Left hindlimb (tissue), 1 donor: ENCODE results near the gene EPHB1.

ENCODE experiments used
- DNase-seq: peaks from one replicate; pipeline ENCODE4 v3.0.0-alpha.2; 2018

The EPHB1 gene

DNA sequence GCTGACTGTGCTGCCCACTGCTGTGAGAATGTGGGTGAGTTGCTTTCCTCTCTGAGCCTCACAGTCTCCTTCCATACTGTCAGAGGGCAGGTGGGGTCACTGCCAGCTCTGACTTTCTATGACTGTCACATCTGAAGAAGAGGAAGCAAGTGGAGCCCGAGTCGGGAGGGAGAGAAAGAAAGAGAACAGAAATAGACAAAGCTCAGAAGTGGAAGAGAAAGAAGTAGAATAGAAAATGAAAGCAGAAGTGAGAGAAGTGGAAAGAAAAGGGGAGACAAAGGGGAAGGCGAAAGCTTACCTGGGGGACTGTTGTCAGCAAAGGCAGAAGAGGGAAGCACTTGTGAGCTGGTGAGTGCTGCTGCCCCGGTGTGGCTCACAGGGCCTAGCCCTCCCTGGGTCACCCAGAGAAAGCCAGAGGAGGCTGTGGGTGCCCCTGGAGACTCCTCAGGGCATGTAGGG lies 57.9 kb downstream of the EPHB1 start:
- no peak for DNase-seq

DNA sequence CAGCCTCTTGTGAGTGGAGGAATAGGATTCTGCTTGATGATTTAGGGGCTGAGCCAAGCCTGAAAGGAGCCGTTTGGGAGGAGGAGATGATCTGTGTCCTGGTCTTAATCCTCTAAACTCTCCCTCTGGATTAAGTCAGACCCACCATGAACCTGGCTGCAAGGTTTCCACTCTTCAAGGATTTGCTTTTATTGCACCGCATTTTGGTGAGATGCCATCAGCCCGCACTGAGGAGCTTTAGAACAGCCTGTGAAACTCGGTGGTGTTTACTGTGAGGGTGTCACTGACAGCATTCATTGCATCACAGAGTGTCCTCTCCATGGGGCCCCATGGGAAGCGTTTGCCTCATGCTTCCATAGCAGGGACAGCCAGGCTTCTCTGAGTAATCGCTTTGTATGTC lies 59.2 kb downstream of the EPHB1 start:
- DNase-seq = no peak

DNA sequence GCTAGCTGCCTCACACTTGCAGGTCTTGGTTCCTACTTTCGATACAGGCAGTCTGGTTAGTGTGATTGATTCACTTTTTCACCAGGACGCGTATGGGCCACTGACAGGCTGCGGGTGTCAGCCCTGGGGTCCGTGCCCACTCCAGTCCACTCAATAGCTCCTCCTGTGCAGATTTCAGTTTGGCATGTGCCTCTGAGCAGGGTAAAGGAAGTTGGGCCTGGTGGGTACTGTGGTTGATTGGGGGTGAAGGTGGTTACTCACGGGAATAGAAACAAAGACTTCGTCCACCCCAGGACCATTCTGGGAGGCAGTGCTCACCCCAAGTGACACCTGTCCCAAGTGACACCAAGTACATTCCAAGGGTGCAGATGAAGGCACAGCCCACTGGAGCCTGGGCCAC lies 62.3 kb downstream of the EPHB1 start:
- no peak for DNase-seq

- DNase-seq = no peak
These were observed 62.8 kb downstream of the EPHB1 start for GRCh38 chr3:134857776-134858362.

DNA sequence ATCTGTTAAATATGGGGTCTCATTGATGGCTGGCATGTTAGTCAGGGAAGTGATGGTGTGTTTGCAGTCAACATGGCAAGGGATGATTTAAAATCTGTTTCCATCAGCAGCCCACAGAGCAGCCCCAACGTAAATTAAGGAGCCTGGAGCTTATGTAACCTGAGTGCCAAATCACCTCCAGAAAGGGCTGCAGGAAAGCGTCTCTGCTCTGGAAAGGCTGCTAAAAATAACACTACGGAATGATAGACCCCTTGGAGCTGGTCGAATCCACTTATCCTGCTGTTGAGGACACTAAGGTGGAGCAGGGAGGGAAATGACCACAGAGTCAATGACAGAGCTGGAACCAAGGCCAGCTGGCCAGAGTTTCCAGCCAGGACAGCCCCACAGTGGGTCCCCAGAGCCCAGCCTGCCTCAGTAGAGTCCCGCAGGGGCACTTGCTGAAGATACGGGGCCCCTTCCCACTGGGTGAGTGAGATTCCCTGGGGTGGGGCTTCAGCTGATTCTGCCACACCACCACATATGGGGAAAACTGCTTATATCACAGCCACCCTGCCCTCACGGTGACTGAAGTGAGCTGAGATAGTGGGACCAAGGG lies 63.5 kb downstream of the EPHB1 start:
- no peak for DNase-seq

- no peak for DNase-seq
These were observed 64.3 kb downstream of the EPHB1 start for GRCh38 chr3:134859341-134859740.

DNA sequence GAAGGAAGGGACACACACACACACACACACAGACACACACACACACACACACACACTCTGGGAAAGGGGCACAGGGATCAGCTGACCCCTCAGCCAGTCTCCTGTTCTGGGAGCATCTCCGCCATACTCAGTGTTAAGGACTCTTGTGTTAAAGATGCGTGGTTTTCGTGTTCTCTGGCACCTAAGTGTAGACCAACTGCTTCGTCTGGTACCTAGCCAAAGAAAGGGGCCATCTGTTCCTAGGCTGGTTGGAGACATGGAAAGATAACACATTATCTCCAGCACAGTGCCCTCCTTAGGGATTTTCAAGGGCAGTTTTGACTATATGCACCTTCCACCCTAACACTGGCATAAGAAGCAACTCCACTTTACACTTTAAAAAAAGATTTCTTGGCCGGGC lies 65.1 kb downstream of the EPHB1 start:
- no peak for DNase-seq

DNA sequence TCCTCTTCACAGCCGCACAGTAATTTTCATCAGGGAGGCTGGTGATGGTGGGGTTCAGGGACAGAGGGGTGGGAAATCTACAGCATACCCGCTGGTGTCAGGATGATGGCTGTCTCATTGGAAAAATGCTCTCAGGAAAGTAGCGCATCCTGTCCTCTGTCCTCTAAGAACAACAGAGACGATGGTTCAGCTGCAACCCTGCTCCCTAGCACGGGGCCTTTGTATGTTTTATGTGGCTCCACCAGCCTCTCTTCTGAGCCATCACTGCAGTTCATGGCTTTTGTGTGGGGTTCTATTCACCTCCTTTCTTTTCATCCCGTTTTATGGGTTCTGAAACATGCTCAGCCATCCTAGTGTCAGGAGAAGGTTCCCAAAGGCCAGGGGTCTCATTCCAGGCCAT lies 68.9 kb downstream of the EPHB1 start:
- no peak for DNase-seq

- DNase-seq = no peak
These were observed 69.6 kb downstream of the EPHB1 start for GRCh38 chr3:134864636-134865035.

DNA sequence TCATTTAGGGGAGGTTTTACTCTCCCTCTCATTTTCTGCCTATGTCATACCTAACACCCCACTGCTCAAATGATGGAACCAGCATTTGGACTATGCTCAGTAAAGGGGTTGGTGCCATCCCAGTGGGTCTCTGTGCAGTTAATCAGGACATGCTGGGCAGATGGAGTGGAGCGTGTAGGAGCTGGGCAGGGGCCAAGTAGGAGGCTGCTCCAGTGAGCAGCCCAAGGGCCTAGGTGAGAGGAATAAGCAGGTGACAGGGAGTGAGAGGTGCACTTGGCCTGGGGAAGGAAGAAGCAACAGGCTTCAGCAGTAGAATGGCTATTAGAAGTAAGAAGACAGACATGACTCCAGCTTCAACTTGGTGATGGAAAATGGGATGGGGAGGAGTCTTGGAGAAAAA lies 72.2 kb downstream of the EPHB1 start:
- no peak for DNase-seq

DNA sequence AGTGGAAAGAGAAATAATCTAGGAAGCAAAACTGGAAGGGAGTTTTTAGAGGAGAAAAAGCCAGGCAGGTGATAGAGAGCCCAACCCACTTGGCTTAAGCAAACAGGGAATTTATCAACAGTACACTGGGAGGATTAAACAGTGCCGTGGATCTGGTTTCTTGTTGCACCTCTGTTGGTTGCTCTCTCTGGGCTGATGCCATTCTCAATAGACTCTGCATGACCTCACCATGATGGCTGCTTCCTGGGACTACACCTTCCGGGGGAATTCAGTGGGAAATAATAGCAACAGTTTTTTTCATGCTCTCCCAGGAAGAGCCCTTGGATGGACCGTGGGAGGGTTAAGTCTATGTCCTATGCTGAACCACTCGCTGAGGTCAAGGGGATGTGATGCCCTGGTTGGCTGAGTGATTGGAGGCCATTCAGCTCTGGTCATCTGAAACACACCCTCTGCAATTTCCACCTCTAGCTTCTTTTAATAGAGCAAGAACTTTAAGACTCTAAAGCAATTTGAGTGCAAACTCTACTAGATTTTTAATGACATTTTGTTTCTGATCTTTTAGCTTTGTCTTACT lies 74.2 kb downstream of the EPHB1 start:
- no peak for DNase-seq

DNA sequence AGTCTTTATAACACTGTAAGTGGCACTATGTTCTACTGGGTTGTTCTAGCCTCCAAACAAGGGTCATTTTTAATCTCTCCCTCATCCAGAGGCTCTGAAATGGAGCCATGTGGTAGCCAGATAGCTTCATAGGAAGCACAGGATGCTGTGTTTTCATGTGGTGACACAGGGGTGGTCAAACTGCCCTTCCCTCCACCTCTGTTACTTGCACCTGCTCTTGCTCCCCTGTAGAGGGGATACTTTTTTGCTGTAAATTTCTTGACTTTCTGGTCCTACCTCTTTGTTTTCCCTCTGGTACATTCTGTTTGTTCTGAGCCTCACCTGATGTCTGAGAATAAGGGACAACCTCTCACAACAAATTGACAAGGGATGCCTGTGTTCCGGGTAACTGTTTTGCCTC lies 76.8 kb downstream of the EPHB1 start:
- no peak for DNase-seq

- no peak for DNase-seq
These were observed 77.7 kb downstream of the EPHB1 start for GRCh38 chr3:134872440-134873388.

- no peak for DNase-seq
These were observed 78.7 kb downstream of the EPHB1 start for GRCh38 chr3:134873789-134874188.

GRCh38 chr3:134874737-134875413 lies 79.8 kb downstream of the EPHB1 start:
- no peak for DNase-seq

DNA sequence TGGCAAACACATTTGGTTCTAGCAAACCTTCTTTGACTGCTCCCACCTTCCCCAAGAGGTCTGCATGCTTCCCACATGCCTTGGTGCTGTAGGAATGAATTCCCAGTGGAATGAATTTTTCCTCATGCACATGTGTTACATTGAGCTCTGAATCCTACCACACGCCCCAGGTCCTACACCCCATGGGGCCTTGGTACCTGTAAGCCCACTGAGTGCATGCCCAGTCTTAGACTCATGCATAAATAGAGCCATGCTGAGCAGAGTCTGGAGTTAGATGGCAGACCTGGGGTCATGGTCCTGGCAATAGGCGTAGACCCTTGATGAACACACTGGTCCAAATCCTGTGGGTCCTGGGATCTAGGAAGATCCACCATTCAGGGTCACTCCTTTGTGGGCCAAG lies 81.8 kb downstream of the EPHB1 start:
- no peak for DNase-seq

GRCh38 chr3:134877788-134878187 lies 82.7 kb downstream of the EPHB1 start:
- no peak for DNase-seq

GRCh38 chr3:134879990-134880389 lies 84.9 kb downstream of the EPHB1 start:
- DNase-seq = no peak

DNA sequence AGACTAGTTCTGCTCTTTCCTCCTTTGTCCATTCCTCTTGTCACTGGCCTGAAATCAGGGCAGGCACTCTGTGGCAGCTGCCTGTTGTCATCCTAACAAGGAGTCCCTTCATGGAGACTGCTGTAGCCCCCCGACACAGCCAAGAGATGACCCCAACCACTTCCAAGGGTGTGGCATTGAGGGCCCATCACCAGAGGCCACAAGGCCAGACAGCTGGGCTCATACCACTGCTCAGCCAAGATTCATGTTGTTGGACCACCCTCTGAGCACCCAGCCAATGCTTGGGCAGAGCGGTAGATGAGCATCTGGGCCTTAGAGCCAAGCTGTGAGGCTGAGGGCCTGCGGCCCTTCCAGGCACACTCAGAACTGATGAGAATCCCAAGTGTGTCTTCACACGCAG lies 85.4 kb downstream of the EPHB1 start:
- no peak for DNase-seq

DNA sequence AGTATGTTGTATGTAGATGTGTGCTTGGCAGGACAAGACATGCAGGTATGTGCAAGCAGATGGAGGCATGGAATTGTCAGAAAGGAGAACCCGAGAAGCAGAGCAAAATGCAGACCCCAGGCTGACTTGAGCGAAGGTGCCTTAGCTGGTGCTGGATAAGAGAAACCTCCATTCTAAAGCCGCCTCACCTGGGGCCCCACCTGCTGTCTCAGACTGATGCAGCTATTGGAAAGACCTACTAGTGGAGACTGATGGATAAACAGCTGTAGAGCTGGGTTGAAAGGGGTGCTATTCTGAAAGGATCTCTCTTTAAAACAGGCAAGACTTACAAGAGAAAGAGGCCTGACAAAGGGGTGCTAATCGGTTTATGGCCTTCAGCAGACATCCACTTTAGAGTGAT lies 86.2 kb downstream of the EPHB1 start:
- no peak for DNase-seq

DNA sequence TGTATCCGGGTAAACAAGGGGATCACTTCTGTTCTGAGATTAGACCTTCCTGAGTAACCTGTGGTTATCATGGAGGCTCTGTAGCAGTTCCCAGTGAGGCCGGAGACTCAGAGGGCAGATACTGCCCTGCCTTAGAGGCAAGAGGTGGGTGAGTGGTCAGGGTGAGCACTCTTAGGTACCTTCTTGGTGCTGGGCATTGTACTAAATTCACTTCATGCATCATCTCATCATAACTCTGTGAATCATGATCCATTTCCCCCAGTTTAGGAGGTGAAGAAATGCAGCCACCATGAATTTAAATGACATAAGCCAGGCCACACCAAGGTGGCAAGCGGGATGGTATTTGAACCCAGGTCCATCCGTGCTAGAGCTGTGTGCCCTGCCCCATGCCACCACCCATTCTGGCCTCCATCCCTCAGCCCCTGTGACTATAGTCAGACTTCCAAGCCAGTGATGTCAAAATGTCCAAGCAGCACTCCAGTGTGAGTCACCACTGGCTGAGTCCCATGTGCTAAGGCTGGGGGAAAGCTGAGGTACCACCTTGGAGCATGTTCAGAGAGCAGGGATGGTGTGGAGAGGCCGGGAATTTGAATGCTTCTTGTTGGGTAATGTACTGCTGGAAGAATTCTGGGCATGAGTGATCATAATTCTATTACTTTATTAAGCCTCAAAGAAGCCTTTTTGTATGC lies 88.8 kb downstream of the EPHB1 start:
- no peak for DNase-seq

DNA sequence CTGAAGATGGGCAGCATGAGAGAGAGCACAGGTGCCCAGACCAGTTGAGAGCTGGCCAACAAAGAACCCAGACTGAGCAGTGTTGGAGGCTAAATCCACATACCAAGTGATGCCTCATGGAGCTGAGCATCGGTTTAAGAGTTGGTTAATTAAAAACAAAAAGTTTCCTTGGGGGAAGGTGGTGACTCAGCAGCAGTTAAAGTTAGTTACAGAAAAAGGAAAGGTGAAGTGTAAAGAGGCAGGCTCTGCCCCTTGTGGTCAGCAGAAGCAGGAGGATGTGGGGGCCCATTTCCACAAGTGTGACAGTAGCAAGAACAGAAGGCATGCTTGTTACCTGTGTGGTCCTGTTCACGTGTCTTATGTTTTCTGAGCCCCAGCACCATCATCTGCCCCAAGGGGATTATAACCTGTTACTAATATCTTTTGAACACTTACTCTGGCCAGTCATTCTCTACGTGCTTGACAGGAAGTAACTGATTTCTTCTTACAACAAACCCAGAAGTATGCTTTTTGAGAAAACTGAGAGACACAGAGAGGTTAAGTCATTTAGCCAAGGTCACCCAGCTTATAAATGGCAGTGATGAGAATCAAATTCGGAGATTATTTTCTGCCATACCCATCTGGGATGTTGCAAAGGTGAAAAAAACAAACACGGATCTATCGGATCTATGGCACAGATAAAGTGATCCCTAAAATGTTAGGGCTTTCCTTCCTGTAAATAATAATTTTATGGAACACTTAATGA lies 91.0 kb downstream of the EPHB1 start:
- DNase-seq = no peak
